Retinal pigment epithelial cell (primary cell): ENCODE results near the gene DHX38.
"Not testable (repeated sequence)": the region's sequence is repeated elsewhere in the genome, so short reads cannot be mapped to it uniquely, and the experiment has no call there.

ENCODE experiments used
- DNase-seq: peaks from one replicate; pipeline ENCODE4 v3.0.0-alpha.2; 2010; ENCODE audit warnings: low read depth
- H3K4me3 ChIP-seq: 2 replicates; pipeline ENCODE4 v1.5.1; 2011; ENCODE audit warnings: mild to moderate bottlenecking, low read length, control low read depth, moderate library complexity
- CTCF ChIP-seq: conservative IDR thresholded peaks from 2 replicates; pipeline ENCODE4 v1.5.1; 2011; ENCODE audit warnings: low read depth, low read length, control low read depth, inconsistent platforms

The DHX38 gene

DNA sequence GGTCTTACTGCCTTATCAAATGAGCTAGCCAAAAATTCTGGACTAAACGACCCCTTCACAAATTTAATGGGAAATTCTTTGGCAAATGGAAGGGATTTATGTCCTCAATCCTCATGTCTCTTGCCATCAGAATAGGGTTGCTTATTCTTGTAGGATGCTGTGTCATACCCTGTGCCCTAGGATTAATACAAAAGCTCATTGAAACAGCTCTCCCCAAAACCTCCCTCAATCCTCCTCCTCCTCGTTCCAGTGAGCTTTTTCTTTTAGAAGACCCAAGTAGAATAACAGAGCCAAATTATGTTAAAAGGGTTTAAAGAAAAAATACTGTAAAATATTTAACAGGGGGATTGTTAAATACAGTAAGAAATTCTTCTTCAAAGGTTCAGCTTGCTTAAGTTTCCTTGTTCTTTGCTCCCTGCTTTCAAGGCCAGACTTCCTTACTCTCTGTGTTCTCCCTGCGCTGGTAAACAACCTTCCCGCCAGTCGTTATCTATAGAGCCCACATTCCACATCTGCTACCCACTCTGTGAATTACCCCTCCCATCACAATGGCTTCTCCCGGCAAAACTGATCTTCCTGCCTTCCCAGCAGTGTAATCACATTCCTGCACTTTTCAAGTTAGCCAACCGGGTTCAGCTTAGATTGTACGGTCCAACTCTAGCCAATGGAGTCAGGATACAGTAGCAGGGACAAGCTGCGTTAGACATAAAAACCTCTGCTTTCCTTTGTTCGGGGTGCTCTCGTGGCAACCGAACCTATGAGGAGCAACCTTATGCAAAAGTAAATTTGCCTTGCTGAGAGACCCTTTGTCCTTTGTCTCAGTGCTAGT is 20.9 kb upstream of the DHX38 start:
- no peak overlapping the region for H3K4me3 ChIP-seq
- no peak for TF ChIP-seq CTCF
- no peak for DNase-seq

GRCh38 chr16:72073560-72074230 is 20.0 kb upstream of the DHX38 start:
- no peak for TF ChIP-seq CTCF
- no peak for DNase-seq
- H3K4me3 ChIP-seq = no peak overlapping the region

DNA sequence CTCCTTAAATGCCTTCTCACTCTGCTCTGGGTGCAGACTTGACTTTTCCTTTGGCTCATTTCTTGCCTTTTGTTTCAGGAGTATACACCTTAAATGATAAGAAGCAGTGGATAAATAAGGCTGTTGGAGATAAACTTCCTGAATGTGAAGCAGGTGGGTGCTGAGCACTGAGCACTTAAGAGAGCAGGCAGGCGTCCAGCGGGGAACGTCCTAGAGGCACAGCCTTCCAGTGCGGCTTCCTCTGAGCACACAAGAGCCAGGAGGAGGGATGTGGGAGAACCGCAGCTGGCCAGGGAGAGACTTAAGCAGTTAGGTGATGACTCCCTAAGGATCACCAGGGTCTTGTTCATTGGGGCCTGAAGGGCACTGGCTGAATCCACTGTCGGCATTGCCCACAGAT is 18.6 kb upstream of the DHX38 start:
- DNase-seq, H3K4me3 ChIP-seq: not testable (repeated sequence)

DNA sequence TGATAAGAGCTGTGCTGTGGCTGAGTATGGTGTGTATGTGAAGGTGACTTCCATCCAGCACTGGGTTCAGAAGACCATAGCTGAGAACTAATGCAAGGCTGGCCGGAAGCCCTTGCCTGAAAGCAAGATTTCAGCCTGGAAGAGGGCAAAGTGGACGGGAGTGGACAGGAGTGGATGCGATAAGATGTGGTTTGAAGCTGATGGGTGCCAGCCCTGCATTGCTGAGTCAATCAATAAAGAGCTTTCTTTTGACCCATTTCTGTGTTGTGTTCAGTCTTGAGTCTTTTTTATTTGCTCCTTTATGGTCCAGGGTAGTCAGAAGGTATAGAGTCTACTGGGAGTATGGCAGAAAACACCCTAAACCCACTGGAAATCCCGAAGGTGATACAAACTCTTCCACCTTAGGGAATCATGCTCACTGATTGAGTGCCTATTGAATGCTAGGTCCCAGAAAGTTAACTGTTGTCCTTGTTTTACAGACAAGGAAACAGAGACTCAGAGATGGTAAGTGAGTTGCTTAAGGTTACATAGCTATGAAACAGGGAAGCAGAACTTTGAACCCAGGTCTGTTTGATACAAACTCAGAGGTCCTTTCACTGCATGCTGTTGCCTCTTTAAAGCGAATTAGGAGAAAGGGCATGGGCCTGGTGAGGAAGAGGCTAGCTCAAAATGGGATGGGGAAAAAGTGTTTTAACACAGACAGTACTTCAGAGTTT is 16.5 kb upstream of the DHX38 start:
- not testable (repeated sequence) for H3K4me3 ChIP-seq, DNase-seq

DNA sequence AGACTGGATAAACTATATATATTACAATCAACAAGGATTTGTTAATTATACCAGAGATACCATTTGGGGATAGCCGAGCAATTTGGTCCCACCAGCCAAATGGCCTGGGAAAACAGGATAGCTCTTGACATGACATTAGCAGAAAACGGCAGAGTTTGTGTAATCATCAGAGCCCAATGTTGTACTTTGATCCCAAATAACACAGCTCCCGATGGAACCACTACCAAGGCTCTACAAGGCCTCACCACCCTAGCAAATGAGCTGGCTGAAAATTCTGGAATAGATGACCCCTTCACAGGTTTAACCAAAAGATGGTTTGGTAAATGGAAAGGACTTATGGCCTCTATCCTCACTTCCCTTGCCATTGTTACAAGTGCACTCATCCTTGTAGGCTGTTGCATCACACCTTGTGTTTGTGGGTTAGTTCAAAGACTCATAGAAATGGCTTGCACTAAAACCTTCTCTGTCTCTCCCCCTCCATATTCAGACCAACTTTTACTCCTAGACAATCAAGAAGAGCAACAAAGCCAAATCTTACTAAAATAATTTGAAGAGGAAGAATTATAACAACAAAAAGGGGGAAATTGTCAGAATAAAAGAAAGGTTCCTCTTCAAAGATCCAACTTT is 9.8 kb upstream of the DHX38 start:
- TF ChIP-seq CTCF = no peak
- H3K4me3 ChIP-seq = no peak overlapping the region
- no peak for DNase-seq

- H3K4me3 ChIP-seq = no peak overlapping the region
- DNase-seq = no peak
- no peak for TF ChIP-seq CTCF
These were observed 9.2 kb upstream of the DHX38 start for GRCh38 chr16:72084445-72084844.

GRCh38 chr16:72085002-72085401 is 8.6 kb upstream of the DHX38 start:
- no peak overlapping the region for H3K4me3 ChIP-seq
- no peak for DNase-seq
- TF ChIP-seq CTCF = no peak

DNA sequence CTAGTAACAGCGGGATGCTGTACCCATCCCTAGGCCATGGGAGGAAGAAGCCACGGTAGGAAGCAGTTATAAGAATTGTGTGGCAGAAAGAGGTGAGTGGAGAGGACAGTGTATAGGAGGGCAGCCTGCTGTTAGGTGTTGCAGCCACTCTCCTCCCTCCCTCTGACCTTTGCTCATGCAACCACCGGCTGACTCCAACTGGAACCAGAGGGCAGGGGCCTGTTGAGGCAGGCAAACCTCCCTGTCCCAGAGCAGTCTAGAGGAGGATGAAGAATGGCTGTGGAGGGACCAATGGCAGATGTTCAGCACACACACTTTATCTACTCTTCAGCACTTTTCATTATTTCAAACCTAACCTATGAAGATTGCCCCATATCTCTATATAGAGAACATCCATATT is 2.4 kb upstream of the DHX38 start:
- no peak for TF ChIP-seq CTCF
- no peak overlapping the region for H3K4me3 ChIP-seq
- no peak for DNase-seq
